Measurements from ENCODE around the gene EBF4. TPM values are rescaled to one million over a fixed set of nuclear protein-coding genes. Genes with fewer than 3 reads are reported as not detected.

EBF4 gene
- total RNA-seq, 1 experiment from 2014 or later = 0.06 TPM

DNA sequence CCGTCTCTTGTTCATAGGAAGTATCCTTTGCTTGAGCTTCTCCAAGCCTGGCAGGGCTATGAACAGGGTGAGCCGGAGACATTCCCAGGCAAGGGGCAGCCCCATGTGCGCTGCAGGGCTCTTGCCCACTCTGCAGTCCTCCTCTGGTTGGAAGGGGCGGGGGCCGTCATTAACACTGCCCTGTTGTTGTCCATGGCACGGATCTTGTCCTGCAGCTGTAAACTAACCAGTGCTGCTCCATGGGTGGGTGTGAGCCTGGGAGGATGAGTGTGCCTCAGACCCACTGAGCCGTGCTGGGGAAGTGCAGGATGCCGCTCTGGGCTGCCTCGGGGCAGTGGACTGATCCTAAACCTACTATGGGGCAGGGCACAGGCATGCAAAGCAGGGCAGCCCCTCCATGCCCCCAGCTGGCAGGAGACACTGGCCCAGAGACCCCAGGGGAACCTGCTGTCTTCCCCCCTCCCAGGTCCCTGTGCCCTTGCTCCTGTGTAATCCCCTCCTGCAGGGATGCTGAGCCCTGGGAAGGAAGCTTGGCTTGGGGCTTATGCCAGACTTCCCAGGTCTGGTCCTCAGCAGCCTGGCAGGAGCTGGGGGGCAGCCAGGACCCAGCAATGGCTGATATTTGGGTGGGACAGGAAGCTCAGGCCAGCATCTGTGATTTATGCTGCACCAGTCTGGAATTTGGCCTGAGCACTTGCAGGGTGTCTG is 8.5 kb downstream of the EBF4 start:
- no peak for DNase-seq (ENCODE audit: low read depth)

DNA sequence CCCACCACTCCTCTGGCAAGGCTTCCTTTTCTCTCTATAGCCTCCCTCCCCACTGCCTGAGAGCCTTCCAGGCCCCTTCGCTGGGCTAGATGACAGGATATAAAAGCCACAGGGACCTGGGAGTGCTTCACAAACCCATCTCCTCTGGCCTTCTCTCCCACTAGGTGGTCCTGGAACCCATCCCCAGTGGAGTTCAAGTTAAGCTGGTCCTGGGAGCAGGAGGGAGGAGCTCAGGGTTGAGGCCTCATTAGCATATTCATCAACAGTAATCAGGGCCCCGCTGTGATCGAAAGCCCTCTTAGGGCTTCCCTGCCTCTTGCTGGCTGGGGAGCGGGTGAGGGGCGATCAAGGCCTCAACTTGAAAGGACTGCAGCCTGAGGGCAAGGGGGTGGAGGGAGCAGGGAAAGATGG is 9.1 kb downstream of the EBF4 start:
- DNase-seq (ENCODE audit: low read depth) = no peak

DNA sequence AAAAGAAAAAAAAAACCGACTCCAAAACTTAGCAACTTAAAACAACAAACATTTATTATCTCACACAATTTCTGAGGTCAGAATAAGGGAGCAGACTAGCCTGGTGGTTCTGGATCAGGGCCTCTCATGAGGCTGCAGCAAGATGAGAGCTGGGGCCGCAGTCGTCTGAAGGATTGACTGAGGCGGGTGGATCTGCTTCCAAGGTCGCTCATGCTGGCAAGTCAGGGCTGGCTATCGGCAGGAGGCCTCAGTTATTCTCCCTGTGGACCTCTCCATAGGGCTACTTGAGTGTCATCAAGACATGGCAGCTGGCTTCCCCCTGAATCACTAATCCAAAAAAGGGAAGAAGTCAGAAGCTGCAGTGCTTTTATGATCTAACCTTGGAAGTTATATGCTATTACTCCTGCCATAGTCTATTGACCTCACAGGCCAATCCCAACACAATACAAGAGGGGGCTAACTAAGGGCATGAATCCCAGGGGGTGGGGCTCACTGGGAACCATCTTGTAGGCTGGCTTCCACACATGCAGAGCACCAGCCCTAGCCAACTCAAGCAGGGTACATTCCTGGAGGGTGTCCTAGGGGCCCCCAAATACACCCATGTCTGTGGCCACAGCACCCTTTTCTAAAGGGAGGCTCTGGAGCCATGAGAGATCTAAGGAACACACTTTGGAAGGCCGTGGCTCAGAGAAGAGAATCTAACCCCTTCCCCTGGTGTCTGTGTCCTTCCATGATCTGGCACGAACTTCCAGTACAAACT is 11.3 kb downstream of the EBF4 start:
- DNase-seq (ENCODE audit: low read depth) = no peak

DNA sequence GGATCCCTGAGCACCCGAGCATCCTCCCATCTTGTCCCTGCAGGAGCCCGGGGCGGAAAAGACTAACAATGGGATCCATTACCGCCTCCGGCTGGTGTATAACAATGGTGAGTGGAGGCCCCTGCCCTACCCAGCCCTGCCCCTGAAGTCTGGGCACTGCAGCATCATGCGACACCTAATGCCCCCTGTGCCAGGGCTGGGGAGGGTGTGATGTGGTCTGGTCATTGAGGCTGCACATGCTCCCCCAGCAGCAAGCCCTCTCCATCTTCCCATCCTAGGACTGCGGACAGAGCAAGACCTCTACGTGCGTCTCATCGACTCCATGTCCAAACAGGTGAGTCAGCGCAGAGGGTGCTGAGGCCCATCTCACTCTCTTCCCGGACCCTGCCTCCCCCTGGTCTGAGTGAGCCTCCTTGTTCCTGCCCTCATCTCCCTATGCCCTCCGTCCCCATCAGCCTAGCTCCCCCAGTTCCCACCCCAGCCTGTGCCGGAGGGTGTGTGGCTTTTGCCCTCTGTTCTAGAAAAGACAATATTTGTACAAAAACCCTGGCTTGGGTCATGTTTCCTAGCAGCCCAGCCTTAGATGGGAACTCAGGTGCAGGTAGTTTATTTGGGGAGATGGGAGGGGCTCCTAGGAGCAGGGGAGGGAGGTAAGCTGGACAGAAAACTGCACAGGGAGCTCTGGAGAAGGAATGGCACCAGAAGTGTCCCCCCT is 13.5 kb downstream of the EBF4 start:
- no peak for DNase-seq (ENCODE audit: low read depth)

DNA sequence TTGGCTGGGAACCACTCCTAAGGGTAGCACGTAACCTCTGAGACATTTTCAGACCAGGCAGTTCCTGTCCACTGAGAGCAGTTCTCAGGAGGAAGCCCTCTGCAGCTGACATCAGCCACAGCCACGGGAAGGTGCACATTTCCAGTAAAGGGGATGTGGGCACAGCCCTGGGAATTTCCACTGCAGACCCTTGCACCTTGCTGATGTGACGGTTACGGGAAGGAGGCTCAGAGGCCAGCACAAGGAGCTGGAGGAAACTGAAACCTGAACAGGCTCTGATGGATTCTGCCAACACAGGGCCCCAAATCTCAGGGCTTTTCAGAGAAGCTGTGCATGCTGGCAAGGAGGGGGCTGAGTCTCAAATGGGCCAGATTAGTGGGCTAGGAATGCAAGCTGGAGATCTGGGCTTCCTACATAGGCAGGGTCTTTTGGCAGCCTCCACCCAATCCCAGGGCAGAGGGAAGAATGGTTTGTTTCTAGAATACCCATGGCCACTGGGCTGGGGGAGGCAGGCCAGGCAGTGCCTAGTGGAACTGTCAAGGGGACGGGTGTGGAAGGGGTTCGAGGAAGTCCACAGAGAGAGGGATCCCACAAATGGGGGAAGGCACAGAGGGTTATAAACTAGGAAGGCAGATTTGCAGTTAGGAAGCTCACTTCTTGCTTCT is 14.2 kb downstream of the EBF4 start:
- no peak for DNase-seq (ENCODE audit: low read depth)

DNA sequence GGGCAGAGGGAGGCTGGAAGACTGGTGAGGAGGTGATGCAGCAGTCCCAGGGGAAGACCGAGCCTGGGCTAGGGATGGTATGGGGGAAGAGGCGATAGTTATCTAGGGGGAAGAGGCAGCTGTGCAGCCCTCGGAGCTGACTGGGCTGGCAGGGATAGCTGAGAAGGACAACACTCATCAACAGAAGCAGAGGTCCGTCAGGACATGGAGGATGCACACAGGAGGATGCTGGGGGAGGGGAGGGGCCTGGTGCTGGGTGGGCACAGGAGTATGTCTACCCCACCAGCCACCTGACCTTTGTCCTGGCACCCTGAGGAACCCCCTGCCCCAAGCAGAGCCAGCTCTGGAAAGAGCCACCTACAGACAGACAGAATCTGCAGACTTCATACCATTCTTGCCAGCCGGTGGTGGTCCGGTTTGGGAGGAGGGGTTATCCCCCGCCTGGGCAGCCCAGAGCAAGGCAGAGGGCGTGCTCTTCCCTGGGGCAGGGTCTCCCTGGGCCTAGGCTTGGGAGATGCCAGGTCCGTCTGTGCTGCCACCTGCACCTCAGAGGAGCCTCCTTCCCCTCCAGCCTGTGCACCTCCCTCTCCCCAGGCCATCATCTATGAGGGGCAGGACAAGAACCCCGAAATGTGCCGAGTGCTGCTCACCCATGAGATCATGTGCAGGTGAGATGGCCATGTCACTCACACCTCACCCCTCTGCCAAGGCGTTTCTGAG is 14.9 kb downstream of the EBF4 start:
- no peak for DNase-seq (ENCODE audit: low read depth)

DNA sequence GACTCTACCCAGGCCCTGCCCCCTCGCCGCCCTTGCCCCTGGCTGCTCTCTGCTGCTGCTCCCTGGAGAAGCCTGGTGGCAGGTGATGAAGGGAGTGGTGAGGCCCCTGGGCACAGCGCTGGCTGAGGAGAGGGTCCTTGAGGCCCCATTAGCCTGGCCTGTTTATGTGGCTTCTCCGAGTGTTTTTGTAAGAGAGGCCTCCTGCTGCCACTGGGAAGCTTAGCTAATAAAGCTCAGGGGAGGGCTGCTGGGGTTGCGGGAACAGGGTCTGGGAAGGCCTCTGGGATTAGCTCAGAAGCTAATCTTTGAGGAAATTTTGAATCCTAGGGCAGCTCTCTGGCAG is 15.5 kb downstream of the EBF4 start:
- DNase-seq (ENCODE audit: low read depth) = no peak

DNA sequence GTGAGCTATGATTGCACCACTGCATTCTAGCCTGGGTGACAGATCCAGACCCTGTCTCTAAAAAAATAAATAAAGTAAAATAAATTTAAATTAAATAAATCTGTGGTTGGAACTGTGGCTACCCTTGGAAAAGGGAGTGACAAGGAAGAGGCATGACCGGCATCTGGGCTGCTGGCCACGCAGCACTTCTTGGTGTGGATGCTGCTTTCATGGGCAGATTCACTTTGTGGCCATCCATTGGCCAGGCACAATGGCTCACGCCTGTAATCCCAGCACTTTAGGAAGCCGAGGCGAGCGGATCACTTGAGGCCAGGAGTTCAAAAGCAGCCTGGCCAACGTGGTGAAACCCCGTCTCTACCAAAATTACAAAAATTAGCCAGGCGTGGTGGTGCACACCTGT is 16.1 kb downstream of the EBF4 start:
- DNase-seq (ENCODE audit: low read depth) = no peak

DNA sequence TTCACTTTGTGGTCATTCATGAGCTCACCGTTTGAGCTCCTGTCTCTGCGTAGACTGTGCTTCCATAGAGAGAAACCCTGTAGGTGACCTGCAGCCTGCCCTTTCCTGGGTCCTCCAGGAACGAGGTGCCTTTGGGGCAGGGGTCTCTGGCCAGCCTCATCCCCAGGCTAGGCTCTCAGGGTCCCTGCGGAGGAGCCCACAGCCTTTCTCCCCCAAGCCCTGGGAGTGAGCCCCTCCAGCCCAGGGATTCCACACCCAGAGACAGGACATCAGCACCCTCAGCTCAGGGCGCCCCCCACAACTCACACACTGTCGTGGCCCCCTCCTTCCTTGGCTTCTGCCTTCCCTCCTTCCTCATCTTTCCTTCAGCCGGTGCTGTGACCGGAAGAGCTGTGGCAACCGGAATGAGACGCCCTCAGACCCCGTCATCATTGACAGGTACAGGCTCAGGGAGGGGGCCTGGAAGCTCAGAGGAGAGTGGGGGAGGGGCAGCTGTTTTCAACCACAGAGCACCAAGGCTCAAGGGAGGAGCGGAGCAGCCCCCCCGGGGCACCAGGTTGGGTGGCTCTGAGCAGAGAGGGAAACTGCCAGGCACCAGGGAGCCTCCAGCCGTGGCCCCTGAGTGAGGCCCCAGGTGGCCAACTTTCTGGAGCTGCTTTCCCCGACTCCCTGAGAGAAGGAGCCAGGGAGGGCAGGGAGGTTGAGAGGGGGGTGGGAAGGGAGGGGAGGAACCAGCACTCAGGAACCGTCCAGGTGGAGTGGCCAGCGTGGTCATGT is 16.8 kb downstream of the EBF4 start:
- no peak for DNase-seq (ENCODE audit: low read depth)

DNA sequence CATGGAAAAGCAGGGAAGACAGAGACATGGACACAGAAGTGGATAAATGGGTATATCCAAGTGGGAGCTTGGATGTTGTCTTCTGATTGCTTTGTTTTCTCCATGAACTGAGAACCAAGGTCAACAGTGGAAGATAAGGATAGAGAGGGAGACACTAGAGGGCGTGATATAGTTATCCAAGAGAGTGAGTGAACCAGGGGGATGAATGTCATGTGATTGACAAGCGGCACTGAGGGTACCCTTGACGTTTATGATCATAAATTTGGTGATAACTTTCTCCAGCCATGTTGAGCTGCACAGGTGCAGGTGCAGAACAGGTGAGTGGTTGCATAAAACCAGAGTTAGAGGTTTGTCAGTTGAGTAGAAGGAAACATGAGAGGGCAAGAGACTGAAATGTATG is 20.7 kb downstream of the EBF4 start:
- DNase-seq (ENCODE audit: low read depth) = no peak

DNA sequence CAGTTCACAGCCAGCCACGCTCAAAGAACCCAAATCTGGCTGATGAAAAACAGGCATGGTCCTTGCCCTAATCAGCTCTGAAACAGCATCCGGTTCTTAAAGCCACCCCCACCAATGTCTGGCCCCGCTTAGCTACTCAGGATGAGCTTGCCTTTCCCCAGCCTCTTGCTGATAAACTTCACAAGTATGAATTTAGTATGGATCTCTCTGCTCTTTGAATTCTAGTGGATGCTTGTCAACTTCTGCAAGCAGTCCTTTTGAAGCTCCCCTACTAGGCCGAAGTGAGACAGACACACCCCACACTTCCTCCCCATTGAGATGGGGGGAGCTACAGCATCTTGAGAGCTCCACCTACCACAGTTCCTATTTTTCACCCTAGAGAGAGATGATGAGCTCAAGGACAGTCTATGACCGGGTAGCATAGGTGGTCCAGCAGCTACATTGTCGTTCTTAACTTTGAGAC is 36.7 kb downstream of the EBF4 start:
- no peak for DNase-seq (ENCODE audit: low read depth)

DNA sequence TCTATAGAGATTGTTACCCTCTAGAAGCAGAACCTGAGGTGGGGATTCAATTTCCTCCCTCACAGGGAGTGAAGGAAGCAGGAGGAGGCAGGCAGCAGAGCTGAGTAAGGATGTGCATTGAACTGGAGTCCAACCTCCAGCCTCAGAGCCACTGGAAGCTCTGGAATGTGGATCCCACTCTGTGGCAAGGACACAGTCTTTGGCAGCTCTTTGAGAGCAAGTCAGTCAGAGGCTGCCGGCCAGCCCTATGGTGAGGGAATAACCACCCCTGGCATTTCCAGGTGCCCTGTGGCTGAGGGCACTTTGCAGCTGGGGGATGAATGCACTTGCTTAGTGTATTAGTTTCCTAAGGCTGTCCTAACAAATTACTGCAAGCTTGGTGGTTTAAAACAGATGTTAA is 37.2 kb downstream of the EBF4 start:
- DNase-seq (ENCODE audit: low read depth) = no peak

DNA sequence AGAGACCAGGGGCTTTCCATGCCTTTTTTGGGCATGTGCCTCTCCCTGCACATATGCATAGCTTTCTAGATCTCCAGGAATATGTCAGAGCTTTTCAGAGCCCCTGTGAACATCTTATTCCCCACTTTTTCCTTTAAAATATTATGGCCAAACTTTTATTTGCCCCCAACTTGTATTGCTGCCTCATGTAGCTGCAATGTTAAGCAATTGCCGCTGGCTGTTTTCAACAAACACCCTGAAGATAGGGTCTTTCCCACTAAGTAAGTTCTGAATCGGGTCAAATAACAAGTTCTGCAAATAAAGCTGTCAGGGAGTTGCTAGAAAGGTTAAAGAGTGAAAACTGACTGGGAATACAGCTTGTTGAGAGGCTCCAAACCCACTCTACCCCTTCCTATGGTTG is 42.3 kb downstream of the EBF4 start:
- no peak for DNase-seq (ENCODE audit: low read depth)

DNA sequence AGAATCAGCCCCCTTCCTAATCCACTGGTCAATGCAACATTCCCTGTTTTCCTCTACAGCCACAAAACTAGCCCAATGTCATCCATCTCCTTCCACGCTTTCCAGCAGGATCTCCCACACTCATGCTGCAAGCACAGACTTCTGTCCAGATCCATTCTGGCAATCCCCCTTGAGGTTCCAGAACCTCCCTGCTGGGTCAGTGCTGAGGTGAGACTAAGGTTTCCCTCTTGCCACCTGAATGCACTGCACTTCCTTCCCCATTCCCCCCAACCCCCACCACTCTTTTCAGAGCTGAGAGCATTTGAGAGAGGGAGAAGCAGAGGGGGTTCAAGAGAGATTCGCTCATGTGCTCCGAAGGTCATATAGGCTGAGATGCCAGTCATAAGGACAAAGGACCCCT is 43.9 kb downstream of the EBF4 start:
- no peak for DNase-seq (ENCODE audit: low read depth)

DNA sequence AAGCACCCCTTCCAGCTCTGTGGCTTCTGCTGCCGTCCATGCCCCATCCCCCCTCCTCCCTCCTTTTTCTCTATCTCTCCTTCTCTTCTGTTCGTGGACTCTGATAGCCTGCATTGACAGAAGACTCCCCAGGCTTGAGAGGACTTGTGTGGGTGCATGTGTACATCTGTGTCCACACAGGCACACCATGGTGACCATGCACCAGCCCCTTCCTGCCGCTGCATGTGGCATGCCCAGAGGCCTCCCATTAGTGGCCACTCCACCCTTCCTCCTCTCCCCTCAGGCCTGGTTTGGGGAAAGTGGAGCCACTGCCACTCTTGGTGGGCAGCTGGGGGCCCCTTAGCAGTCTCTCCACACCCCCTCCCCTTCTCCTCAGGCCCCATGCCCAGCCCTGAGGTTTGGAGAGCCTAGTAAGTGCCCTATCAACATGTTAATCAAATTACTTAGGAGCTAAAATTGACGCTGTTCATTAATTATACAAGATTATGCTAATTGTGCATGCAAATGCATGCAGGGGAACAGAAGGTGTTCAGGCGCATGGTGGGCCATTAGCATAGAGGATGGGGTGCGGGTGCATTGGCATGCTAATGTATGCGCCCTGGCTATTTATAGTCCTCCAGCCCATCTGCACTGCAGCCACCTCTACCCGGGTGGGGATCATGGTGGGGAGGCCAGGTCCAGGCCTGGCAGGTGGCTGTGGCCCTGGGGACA is 45.9 kb downstream of the EBF4 start:
- no peak for DNase-seq (ENCODE audit: low read depth)

DNA sequence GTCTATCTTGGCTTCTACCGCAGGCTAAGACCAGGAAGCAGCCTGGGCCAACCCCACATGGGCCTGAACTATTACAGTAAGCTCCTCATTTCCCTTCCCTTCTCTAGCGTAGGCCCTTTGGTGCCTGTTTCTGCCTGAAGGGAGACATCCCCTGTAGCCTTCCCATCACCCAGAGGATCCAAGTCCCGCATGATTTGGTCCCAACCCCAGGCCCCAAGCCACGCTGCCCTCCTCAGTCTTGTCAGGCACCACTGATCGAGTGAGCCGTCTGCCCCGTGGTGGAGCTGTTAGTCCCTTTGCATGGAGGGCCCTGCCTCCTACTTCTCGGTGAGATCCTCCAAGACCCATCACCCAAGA is 46.4 kb downstream of the EBF4 start:
- DNase-seq (ENCODE audit: low read depth) = no peak

DNA sequence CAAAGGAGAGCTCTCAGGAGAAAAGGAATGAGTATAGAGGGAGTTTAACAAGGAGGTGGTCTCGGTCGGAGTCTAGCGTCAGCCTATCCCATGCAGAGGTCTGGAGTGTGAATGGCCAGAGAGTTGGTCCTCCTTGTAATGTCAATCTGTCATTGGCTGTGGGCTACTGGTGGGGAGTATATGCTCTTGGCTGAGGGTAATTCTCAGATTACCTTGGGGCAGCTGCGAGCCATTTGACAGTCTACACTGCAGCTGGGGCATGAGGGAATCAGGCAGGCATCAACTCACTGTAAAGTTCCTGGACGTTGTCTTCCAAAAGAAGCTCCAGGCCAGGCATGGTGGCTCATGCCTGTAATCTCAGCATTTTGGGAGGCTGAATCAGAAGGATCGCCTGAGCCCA is 48.1 kb downstream of the EBF4 start:
- no peak for DNase-seq (ENCODE audit: low read depth)

DNA sequence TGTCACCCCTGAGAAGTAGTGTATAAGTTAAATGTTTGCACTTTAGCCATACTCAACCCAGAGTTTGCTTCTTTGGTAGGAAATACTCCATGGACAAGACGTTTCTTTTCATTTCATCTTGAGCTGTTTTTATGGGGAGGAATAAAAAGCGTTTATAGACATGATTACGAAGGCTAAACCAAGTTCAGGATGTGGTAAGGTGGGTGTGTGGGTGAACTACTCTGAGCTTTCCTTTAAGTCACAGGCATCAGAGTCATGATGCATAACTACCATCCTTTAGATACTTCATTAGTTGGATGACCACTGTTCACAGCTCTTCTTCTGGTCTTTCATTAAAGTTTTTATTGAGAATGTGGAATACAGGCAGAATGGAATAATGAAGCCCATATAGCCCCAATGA is 48.9 kb downstream of the EBF4 start:
- DNase-seq (ENCODE audit: low read depth) = no peak

DNA sequence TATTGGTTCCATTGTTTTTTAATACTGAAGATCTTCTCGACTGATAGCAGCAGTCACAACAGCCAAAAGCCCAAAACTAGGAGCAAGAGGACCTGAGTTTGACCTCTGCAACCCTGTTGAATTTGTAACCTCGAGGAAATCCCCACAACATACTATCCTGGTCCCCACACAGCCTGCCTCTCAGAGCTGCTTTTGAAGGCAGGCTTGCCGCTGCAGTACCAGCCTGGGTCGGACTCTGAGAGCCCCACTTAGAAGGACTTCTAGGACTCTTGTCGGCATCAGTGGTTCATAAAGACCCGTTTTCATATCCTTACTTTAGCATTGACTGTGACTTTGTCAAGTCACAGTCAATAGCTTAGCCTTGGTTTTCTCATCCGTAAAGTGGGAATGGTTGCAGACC is 49.3 kb downstream of the EBF4 start:
- DNase-seq (ENCODE audit: low read depth) = no peak

DNA sequence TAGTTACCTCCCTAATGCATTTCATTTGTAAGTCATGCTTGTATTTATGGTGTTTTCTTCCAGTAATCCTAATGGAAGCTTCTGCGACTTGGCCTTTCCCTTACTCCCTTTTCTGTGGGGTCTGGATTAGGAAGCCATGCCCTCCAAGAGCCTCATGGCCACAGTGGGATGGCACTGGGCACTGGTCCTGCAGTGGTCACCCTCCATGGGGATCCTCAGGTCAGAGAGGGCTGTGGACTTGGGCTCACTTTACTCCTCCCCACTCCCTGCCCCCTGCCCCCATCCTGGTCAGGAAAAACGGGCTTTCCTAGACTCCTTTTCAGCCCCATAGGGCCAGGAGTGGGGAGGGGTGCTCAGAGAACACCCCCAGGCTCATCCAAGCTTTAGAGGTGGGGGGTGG is 49.9 kb downstream of the EBF4 start:
- DNase-seq (ENCODE audit: low read depth) = no peak
